Neural cell (in vitro differentiated cells): Measurements from ENCODE around the gene SLC12A7. TPM values are rescaled to one million over a fixed set of nuclear protein-coding genes. Genes with fewer than 3 reads are reported as not detected.

ENCODE experiments used
- H2AFZ ChIP-seq: fragments of 200-600, 300-800 bp; sonication (generic), shearing (Covaris generic); 2 replicates; pipeline ENCODE4 v1.6.0; 2014; ENCODE audit warnings: low read depth, mild to moderate bottlenecking, antibody characterized with exemption, low read length, moderate library complexity
- H3F3A ChIP-seq: fragments of 200-600 bp; shearing (Covaris generic); 2 replicates; pipeline ENCODE4 v1.6.1; 2016; ENCODE audit warnings: mild to moderate bottlenecking, moderate library complexity, mixed read lengths, antibody characterized with exemption, low read length; ENCODE audit not compliant: insufficient read depth, poor library complexity, severe bottlenecking
- H3K27ac ChIP-seq: fragments of 200-600, 300-800 bp; sonication (generic), shearing (Covaris generic); 2 replicates; pipeline ENCODE4 v1.5.1; 2014; ENCODE audit warnings: mild to moderate bottlenecking, low read length, moderate library complexity
- H3K27me3 ChIP-seq: fragments of 300-800, 200-600 bp; sonication (generic), shearing (Covaris generic); 2 replicates; pipeline ENCODE4 v1.6.0; 2014; ENCODE audit warnings: mild to moderate bottlenecking, low read depth, low read length, moderate library complexity; ENCODE audit not compliant: insufficient read depth
- H3K36me3 ChIP-seq: fragments of 300-800, 200-600 bp; sonication (generic), shearing (Covaris generic); 2 replicates; pipeline ENCODE4 v1.5.1; 2014; ENCODE audit warnings: mild to moderate bottlenecking, antibody characterized with exemption, low read length, moderate library complexity; ENCODE audit not compliant: insufficient read depth
- H3K4me2 ChIP-seq: fragments of 300-800, 200-600 bp; sonication (generic), shearing (Covaris generic); 2 replicates; pipeline ENCODE4 v1.6.0; 2014; ENCODE audit warnings: mild to moderate bottlenecking, low read length
- H3K4me3 ChIP-seq: fragments of 300-800, 200-600 bp; sonication (generic), shearing (Covaris generic); 2 replicates; pipeline ENCODE4 v1.5.1; 2014; ENCODE audit warnings: mild to moderate bottlenecking, low read length, moderate library complexity
- H3K79me2 ChIP-seq: fragments of 200-600 bp; shearing (Covaris generic); replicated peaks from 2 replicates; pipeline ENCODE4 v1.6.0; 2014; ENCODE audit warnings: mild to moderate bottlenecking, low read length, moderate library complexity; ENCODE audit not compliant: insufficient read depth
- H3K9ac ChIP-seq: fragments of 300-800, 200-600 bp; sonication (generic), shearing (Covaris generic); 2 replicates; pipeline ENCODE4 v1.6.1; 2016; ENCODE audit warnings: mild to moderate bottlenecking, low read length, mixed read lengths
- H3K9me2 ChIP-seq: fragments of 200-600 bp; shearing (Covaris generic); 2 replicates; pipeline ENCODE4 v1.6.1; 2016; ENCODE audit warnings: mild to moderate bottlenecking, low read length, mixed read lengths; ENCODE audit not compliant: insufficient read depth
- H3K9me3 ChIP-seq: fragments of 200-600, 300-800 bp; sonication (generic), shearing (Covaris generic); 2 replicates; pipeline ENCODE4 v1.6.1; 2016; ENCODE audit warnings: mild to moderate bottlenecking, mixed run types, low read length, moderate library complexity, mixed read lengths
- H4K20me1 ChIP-seq: fragments of 200-600 bp; shearing (Covaris generic); 2 replicates; pipeline ENCODE4 v1.6.1; 2016; ENCODE audit warnings: mild to moderate bottlenecking, mixed run types; ENCODE audit not compliant: insufficient read depth
- CTCF ChIP-seq: fragments of 450-650 bp; IDR thresholded peaks from 2 replicates; pipeline ENCODE4 v1.5.1; 2014; ENCODE audit warnings: antibody characterized with exemption, mild to moderate bottlenecking, moderate library complexity; ENCODE audit not compliant: poor library complexity, severe bottlenecking
- EP300 ChIP-seq: fragments of 450-650 bp; conservative IDR thresholded peaks from 2 replicates; pipeline ENCODE4 v1.6.1; 2014; ENCODE audit warnings: antibody characterized with exemption, mild to moderate bottlenecking, moderate library complexity; ENCODE audit not compliant: poor library complexity, severe bottlenecking
- EZH2 ChIP-seq: fragments of 200-600, 300-800 bp; shearing (Covaris generic), sonication (generic); IDR thresholded peaks from 2 replicates; pipeline ENCODE4 v1.6.1; 2014; ENCODE audit warnings: antibody characterized with exemption, low read length, borderline replicate concordance, mild to moderate bottlenecking; ENCODE audit not compliant: insufficient read depth, poor library complexity, severe bottlenecking
- MXI1 ChIP-seq: fragments of 450-650 bp; conservative IDR thresholded peaks from 2 replicates; pipeline ENCODE4 v1.6.1; 2014; ENCODE audit warnings: antibody characterized with exemption, mild to moderate bottlenecking; ENCODE audit not compliant: poor library complexity, severe bottlenecking
- POLR2AphosphoS5 ChIP-seq: IDR thresholded peaks from 2 replicates; pipeline ENCODE4 v1.6.1; 2012
- RAD21 ChIP-seq: fragments of 450-650 bp; conservative IDR thresholded peaks from 2 replicates; pipeline ENCODE4 v1.6.1; 2014; ENCODE audit warnings: antibody characterized with exemption, mild to moderate bottlenecking, moderate library complexity
- REST ChIP-seq: IDR thresholded peaks from 2 replicates; pipeline ENCODE4 v1.6.1; 2012; ENCODE audit warnings: borderline replicate concordance
- SMC3 ChIP-seq: fragments of 450-650 bp; conservative IDR thresholded peaks from 2 replicates; pipeline ENCODE4 v1.6.1; 2014; ENCODE audit warnings: antibody characterized with exemption, mild to moderate bottlenecking, moderate library complexity; ENCODE audit not compliant: poor library complexity
- TAF1 ChIP-seq: IDR thresholded peaks from 2 replicates; pipeline ENCODE4 v1.6.1; 2012; ENCODE audit warnings: low read depth
- polyA plus RNA-seq: library from polyadenylated mRNA; depleted of rRNA; stranded (reverse); fragments of >200 nt; gene quantifications from 2 replicates; pipeline ENCODE4 v1.2.3, GENCODE V29; 2014

SLC12A7 gene
- polyA plus RNA-seq, 1 donor from 2014 or later = 4.5 TPM

DNA sequence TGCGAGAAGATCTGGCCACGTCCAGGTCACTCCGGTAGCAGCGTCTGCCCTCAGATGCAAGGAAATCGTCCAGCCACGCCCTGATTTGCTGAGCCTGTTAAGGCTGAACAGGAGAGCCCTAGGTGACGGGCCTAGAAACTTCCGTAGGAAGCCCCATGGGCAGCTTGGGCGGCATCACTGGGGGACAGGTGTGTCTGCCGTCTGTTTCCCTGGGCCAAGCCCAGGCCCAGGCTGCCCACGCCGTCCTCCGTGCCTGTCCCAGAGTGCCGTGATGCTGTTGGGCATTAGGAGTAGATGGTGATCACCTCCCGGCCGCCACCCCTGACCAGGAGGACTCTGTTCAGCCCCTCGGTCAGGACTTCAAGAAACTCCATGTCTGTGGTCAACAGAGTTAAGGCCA lies 59.8 kb downstream of the SLC12A7 start:
- no peaks in the 10 kb centered on the region for H3K27me3 ChIP-seq
- H3K9me3 ChIP-seq = no peaks in the 10 kb centered on the region
- no peak overlapping the region for H3K9ac ChIP-seq
- H3F3A ChIP-seq = no peaks in the 10 kb centered on the region
- H3K4me3 ChIP-seq = no peak overlapping the region
- no peak overlapping the region for H3K27ac ChIP-seq
- no peaks in the 10 kb centered on the region for H3K79me2 ChIP-seq
- H3K4me2 ChIP-seq = no peak overlapping the region
- H4K20me1 ChIP-seq = no peaks in the 10 kb centered on the region
- no peak for TF ChIP-seq SMC3
- no peak for TF ChIP-seq EP300
- TF ChIP-seq REST = no peak
- TF ChIP-seq POLR2AphosphoS5 = no peak
- no peak for TF ChIP-seq RAD21
- no peak for TF ChIP-seq CTCF
- no peak for TF ChIP-seq TAF1
- no peak for TF ChIP-seq MXI1
- H3K36me3 ChIP-seq = no peaks in the 10 kb centered on the region
- no peak overlapping the region for H2AFZ ChIP-seq
- H3K9me2 ChIP-seq = no peaks in the 10 kb centered on the region

DNA sequence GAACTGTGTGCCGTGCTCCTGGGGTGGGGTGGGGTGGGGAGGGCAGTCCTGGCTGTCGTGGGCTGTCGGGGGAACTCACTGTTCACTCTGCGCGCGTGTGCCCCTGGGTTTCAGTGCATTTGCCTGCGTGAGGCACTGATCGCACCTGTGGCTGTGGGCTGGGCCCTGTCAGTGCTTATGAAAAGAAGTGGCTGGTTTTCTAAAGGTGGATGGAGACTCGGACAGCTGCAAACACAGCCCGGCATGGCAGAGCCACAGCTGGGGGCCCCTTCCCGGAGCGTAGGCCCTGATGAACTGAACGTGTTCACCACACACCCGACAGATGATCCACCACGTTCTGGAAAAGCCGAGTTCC lies 60.5 kb downstream of the SLC12A7 start:
- Histone ChIP-seq H3K36me3 (no peaks in the 10 kb centered on the region), H3K9ac (no peak overlapping the region), H3K27ac (no peak overlapping the region), H3K4me2 (no peak overlapping the region), H4K20me1 (no peaks in the 10 kb centered on the region), H3K79me2 (no peaks in the 10 kb centered on the region), H3K27me3 (no peaks in the 10 kb centered on the region), H3K9me2 (no peaks in the 10 kb centered on the region), H3K4me3 (no peak overlapping the region), H2AFZ (no peak overlapping the region), H3K9me3 (no peaks in the 10 kb centered on the region), H3F3A (no peaks in the 10 kb centered on the region)
- TF ChIP-seq EZH2 (no peak), EP300 (no peak), REST (no peak), TAF1 (no peak), RAD21 (no peak), CTCF (no peak)
